ENCODE results near the gene MYRFL.

Gene MYRFL

GRCh38 chr12:69931569-69931968, 106.5 kb downstream of the MYRFL start:
- H3K4me3 ChIP-seq (ENCODE audit: low read depth in 1 of 2, low read length in 2 of 2) = no peak overlapping the region
- no peaks in the 10 kb centered on the region for H3K4me1 ChIP-seq (ENCODE audit: insufficient read depth, low read length)
- H3K4me2 ChIP-seq (ENCODE audit: insufficient read depth, low read length) = no peak overlapping the region
- no peak overlapping the region for H2AFZ ChIP-seq (ENCODE audit: low read depth, low read length)
- no peaks in the 10 kb centered on the region for H3K27me3 ChIP-seq (ENCODE audit: insufficient read depth, low read length, poor library complexity)
- no peak overlapping the region for H3K9ac ChIP-seq (ENCODE audit: low read depth, low read length)
- no peak overlapping the region for H3K27ac ChIP-seq (ENCODE audit: low read length)
- no peaks in the 10 kb centered on the region for H4K20me1 ChIP-seq (ENCODE audit: insufficient read depth, low read length)
- no peak for DNase-seq
- no peaks in the 10 kb centered on the region for H3K36me3 ChIP-seq (ENCODE audit: insufficient read depth, low read length)
- no peak for TF ChIP-seq EZH2 (IDR thresholded peaks at IDR 0.05; ENCODE audit: borderline replicate concordance, low read depth, low read length, severe bottlenecking)
- TF ChIP-seq, protein P1, sequence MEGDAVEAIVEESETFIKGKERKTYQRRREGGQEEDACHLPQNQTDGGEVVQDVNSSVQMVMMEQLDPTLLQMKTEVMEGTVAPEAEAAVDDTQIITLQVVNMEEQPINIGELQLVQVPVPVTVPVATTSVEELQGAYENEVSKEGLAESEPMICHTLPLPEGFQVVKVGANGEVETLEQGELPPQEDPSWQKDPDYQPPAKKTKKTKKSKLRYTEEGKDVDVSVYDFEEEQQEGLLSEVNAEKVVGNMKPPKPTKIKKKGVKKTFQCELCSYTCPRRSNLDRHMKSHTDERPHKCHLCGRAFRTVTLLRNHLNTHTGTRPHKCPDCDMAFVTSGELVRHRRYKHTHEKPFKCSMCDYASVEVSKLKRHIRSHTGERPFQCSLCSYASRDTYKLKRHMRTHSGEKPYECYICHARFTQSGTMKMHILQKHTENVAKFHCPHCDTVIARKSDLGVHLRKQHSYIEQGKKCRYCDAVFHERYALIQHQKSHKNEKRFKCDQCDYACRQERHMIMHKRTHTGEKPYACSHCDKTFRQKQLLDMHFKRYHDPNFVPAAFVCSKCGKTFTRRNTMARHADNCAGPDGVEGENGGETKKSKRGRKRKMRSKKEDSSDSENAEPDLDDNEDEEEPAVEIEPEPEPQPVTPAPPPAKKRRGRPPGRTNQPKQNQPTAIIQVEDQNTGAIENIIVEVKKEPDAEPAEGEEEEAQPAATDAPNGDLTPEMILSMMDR (IDR thresholded peaks at IDR 0.05; ENCODE audit: borderline replicate concordance, extremely low read depth, low read length, poor library complexity, severe bottlenecking) = no peak
- H3K9me3 ChIP-seq (ENCODE audit: insufficient read depth, low read length, severe bottlenecking) = no peaks in the 10 kb centered on the region
- no peaks in the 10 kb centered on the region for H3K79me2 ChIP-seq (ENCODE audit: insufficient read depth, low read length)
- no peak for ATAC-seq (ENCODE audit: insufficient read depth, low read depth)

DNA sequence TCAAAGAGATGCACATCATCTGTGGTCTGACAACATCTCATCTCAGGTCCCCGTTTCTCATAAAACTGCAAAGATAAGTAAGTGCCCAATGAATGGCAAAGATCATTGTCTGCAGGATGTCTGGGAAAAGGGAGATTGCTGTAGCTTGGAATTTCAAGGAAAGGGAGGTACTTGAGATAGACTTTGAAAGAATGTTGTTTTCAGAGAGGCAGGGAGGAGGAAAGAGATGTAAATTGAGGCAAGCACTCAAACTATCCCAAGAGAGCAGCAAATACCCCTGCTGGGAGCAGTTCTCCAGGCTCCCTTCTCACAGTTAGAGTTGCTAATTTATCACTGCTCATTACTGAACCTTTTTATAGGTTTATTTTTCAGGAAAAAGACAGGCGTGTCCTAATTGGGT, 107.1 kb downstream of the MYRFL start:
- no peaks in the 10 kb centered on the region for H3K79me2 ChIP-seq (ENCODE audit: insufficient read depth, low read length)
- H3K4me2 ChIP-seq (ENCODE audit: insufficient read depth, low read length) = no peak overlapping the region
- TF ChIP-seq EZH2 (IDR thresholded peaks at IDR 0.05; ENCODE audit: borderline replicate concordance, low read depth, low read length, severe bottlenecking) = no peak
- TF ChIP-seq, protein P1 (IDR thresholded peaks at IDR 0.05; ENCODE audit: borderline replicate concordance, extremely low read depth, low read length, poor library complexity, severe bottlenecking) = no peak
- H3K9me3 ChIP-seq (ENCODE audit: insufficient read depth, low read length, severe bottlenecking) = no peaks in the 10 kb centered on the region
- H2AFZ ChIP-seq (ENCODE audit: low read depth, low read length) = no peak overlapping the region
- no peak overlapping the region for H3K27ac ChIP-seq (ENCODE audit: low read length)
- no peak overlapping the region for H3K4me3 ChIP-seq (ENCODE audit: low read depth in 1 of 2, low read length in 2 of 2)
- no peak for DNase-seq
- no peaks in the 10 kb centered on the region for H3K36me3 ChIP-seq (ENCODE audit: insufficient read depth, low read length)
- no peak for ATAC-seq (ENCODE audit: insufficient read depth, low read depth)
- H4K20me1 ChIP-seq (ENCODE audit: insufficient read depth, low read length) = no peaks in the 10 kb centered on the region
- no peaks in the 10 kb centered on the region for H3K27me3 ChIP-seq (ENCODE audit: insufficient read depth, low read length, poor library complexity)
- H3K9ac ChIP-seq (ENCODE audit: low read depth, low read length) = no peak overlapping the region
- H3K4me1 ChIP-seq (ENCODE audit: insufficient read depth, low read length) = no peaks in the 10 kb centered on the region

GRCh38 chr12:69932676-69933552, 107.9 kb downstream of the MYRFL start:
- no peaks in the 10 kb centered on the region for H3K36me3 ChIP-seq (ENCODE audit: insufficient read depth, low read length)
- H3K27me3 ChIP-seq (ENCODE audit: insufficient read depth, low read length, poor library complexity) = no peaks in the 10 kb centered on the region
- ATAC-seq (ENCODE audit: insufficient read depth, low read depth) = no peak
- no peaks in the 10 kb centered on the region for H3K4me1 ChIP-seq (ENCODE audit: insufficient read depth, low read length)
- no peak for DNase-seq
- H2AFZ ChIP-seq (ENCODE audit: low read depth, low read length) = no peak overlapping the region
- no peak overlapping the region for H3K9ac ChIP-seq (ENCODE audit: low read depth, low read length)
- no peaks in the 10 kb centered on the region for H3K9me3 ChIP-seq (ENCODE audit: insufficient read depth, low read length, severe bottlenecking)
- no peak overlapping the region for H3K4me2 ChIP-seq (ENCODE audit: insufficient read depth, low read length)
- H3K4me3 ChIP-seq (ENCODE audit: low read depth in 1 of 2, low read length in 2 of 2) = no peak overlapping the region
- H4K20me1 ChIP-seq (ENCODE audit: insufficient read depth, low read length) = no peaks in the 10 kb centered on the region
- no peak overlapping the region for H3K27ac ChIP-seq (ENCODE audit: low read length)
- H3K79me2 ChIP-seq (ENCODE audit: insufficient read depth, low read length) = no peaks in the 10 kb centered on the region
- TF ChIP-seq, protein P1 (IDR thresholded peaks at IDR 0.05; ENCODE audit: borderline replicate concordance, extremely low read depth, low read length, poor library complexity, severe bottlenecking) = no peak
- no peak for TF ChIP-seq EZH2 (IDR thresholded peaks at IDR 0.05; ENCODE audit: borderline replicate concordance, low read depth, low read length, severe bottlenecking)

Measured in DND-41 (cell line).